Mucosa of descending colon (tissue), 3 donors: ENCODE results near the gene FHIT. TPM values are rescaled to one million over a fixed set of nuclear protein-coding genes. Genes with fewer than 3 reads are reported as not detected.

Experiments
- ATAC-seq: fragments of 200-7000 bp; cut with Tn5 transposase; one replicate; pipeline ENCODE4 v1.9.1; 2020; ENCODE audit warnings: mild to moderate bottlenecking, moderate library complexity
- DNase-seq, 3 donors: peaks; one replicate each; pipeline ENCODE4 v3.0.0-alpha.2; 2020
- H3K36me3 ChIP-seq: fragments of 200-600 bp; one replicate; pipeline ENCODE4 v1.8.0; 2021; ENCODE audit warnings: low read depth, mild to moderate bottlenecking
- H3K4me1 ChIP-seq: fragments of 200-600 bp; one replicate; pipeline ENCODE4 v1.8.0; 2021; ENCODE audit warnings: low read depth, mild to moderate bottlenecking
- H3K4me3 ChIP-seq: fragments of 200-600 bp; one replicate; pipeline ENCODE4 v1.8.0; 2021; ENCODE audit warnings: mild to moderate bottlenecking
- H3K9me3 ChIP-seq: fragments of 200-600 bp; one replicate; pipeline ENCODE4 v1.8.0; 2021; ENCODE audit warnings: mild to moderate bottlenecking
- intact Hi-C, 2 donors: fragments of 100-400 bp; cut with DNase I in 1 of 2; cut with micrococcal nuclease in 1 of 2; formaldehyde crosslinking; loops; one replicate each; pipeline versions ENCODE4 v1.11.0 to v1.11.1; 2022; cut with DNase I, micrococcal nuclease
- total RNA-seq, 3 donors: library from RNA; stranded (reverse); fragmentation: NEBNext Ultra II Directional in 2 of 3; extraction: Animal tissue kit (Norgen Biotek cat#: 25700) in 2 of 3; gene quantifications; one replicate each; pipeline versions ENCODE4 v1.2.1 to v1.2.4, GENCODE V29; 2021 to 2023
- TF ChIP-seq, protein P1 (sequence below): fragments of 200-600 bp; IDR thresholded peaks from one replicate; pipeline ENCODE4 v1.8.0; 2022; ENCODE audit warnings: antibody characterized with exemption, mild to moderate bottlenecking
- donor health status: DM: no; HTN: no; CAD: no; lungs with moderate emphysema.
- donor health status: DM: no; HTN: no; CAD: no.
- donor health status: DM: no; HTN: yes; CAD: no.

Gene FHIT
- total RNA-seq, 3 donors from 2014 or later, result 8.9 to 20.7 (median 18.6) TPM

DNA sequence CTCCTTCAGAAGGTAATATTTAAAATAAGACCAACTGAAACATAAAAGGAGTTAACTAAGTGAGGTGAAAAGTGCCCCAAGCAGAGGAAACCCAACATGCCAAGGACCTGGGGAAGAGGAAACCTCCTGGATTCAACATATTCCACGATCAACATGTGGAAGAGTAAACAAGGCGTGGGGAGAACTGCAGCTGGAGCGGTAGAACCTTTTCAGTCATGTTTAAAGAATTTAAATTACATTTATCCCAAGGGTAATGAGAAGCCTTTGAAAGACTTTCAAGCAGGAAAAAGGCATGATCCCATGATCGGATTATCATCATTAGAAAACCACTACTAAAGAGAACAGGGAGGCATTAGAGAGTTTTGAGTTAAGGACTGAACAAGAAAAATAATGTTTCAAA is 330.7 kb downstream of the FHIT start:
- ATAC-seq (no peak), DNase-seq (no peak)
- Histone ChIP-seq H3K36me3 (no peaks in the 10 kb centered on the region), H3K4me1 (no peaks in the 10 kb centered on the region), H3K9me3 (no peaks in the 10 kb centered on the region), H3K4me3 (no peak overlapping the region)
- TF ChIP-seq, protein P1, sequence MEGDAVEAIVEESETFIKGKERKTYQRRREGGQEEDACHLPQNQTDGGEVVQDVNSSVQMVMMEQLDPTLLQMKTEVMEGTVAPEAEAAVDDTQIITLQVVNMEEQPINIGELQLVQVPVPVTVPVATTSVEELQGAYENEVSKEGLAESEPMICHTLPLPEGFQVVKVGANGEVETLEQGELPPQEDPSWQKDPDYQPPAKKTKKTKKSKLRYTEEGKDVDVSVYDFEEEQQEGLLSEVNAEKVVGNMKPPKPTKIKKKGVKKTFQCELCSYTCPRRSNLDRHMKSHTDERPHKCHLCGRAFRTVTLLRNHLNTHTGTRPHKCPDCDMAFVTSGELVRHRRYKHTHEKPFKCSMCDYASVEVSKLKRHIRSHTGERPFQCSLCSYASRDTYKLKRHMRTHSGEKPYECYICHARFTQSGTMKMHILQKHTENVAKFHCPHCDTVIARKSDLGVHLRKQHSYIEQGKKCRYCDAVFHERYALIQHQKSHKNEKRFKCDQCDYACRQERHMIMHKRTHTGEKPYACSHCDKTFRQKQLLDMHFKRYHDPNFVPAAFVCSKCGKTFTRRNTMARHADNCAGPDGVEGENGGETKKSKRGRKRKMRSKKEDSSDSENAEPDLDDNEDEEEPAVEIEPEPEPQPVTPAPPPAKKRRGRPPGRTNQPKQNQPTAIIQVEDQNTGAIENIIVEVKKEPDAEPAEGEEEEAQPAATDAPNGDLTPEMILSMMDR, result no peak
- intact Hi-C loops, result no loop called here

DNA sequence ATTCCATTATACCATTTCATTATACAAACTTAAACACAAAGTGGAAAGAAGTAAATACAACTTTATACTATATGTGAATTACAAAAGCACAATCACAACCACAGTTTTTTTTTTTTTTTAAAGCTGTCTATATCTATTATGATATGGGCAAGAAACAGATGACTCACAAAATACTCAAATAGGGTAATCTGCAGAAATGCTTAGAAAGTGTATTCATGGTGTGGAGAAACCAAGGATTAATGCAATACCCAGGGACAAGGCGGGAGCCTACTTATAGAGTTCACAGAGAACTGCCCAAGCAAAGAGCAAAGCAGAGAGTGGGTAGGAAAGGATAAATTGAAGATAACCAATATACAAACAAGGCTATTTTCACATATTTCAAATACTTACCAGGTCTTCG is 332.0 kb downstream of the FHIT start:
- ATAC-seq (no peak), DNase-seq (no peak)
- Histone ChIP-seq H3K36me3 (no peaks in the 10 kb centered on the region), H3K4me3 (no peak overlapping the region), H3K9me3 (no peaks in the 10 kb centered on the region), H3K4me1 (no peaks in the 10 kb centered on the region)
- TF ChIP-seq, protein P1, result no peak
- intact Hi-C loops, result no loop called here

DNA sequence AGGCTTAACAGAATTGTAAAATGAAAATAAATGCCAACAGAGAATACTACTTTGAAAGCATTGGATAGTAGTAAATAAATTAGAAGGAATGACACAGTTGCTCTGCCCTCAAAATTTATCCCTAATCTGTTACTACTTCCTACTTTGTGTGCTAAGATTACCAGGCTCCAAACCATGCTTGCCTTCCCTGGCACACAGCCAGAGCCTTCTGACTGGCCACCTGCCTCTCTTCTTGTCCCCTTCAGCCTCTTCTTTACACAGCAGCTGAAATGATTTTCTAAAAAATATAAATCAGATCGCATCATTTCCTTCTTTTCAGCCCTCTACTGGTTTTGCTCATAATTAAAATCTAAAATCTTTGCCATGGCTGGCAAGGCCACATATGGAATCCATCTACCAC is 334.1 kb downstream of the FHIT start:
- H3K4me1 ChIP-seq, result no peaks in the 10 kb centered on the region
- intact Hi-C loops, result no loop called here

DNA sequence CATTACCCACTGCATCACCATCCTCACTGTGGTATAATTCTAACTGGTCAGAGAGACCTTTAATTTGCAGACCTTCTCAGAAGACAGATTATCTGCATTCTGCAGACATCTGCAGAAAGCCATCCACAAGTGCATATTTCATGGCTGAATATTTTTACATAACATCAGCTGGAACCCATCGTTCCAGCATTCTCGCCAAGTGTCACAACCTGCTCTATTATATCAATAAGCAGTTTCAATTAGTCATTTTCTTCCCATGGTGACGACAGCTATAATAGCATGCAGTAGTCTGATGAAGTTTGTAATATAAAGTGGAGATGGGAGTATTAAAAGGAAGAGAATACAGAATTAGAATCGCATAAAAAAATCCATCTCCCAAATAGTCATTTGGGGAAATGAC is 334.7 kb downstream of the FHIT start:
- DNase-seq, result no peak
- no peak for ATAC-seq
- Histone ChIP-seq H3K4me1 (no peaks in the 10 kb centered on the region), H3K9me3 (no peaks in the 10 kb centered on the region), H3K36me3 (no peaks in the 10 kb centered on the region), H3K4me3 (no peak overlapping the region)
- intact Hi-C loops, result no loop called here
- TF ChIP-seq, protein P1, result no peak

More for the DNA sequence above, 334.1 kb downstream of the FHIT start:
- no peaks in the 10 kb centered on the region for H3K36me3 ChIP-seq
- DNase-seq (peak in 1 of 3 donors; percentile 20), ATAC-seq (no peak)
- no peaks in the 10 kb centered on the region for H3K9me3 ChIP-seq
- no peak overlapping the region for H3K4me3 ChIP-seq
- TF ChIP-seq, protein P1, result no peak

DNA sequence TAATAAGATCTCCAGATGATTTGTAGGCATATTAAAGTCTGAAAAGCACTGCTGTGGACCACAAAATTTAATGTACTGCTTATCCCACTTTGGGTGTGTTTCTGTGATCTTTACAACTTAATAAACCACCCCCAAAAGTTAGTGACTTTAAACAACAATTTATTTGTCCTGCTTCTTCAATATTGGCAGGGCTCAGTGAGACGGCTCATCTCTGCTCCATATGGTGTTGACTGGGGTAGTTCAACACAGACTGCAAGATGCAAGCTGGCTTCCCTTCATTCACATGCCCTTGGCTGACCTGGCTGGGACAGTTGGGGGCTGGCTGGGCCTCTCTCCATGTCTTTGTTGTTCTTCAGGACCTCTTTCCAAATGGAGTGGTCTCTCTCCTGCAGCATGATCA is 337.8 kb downstream of the FHIT start:
- TF ChIP-seq, protein P1, result no peak
- H3K4me1 ChIP-seq, result no peaks in the 10 kb centered on the region
- H3K9me3 ChIP-seq, result no peaks in the 10 kb centered on the region
- H3K36me3 ChIP-seq, result no peaks in the 10 kb centered on the region
- no peak overlapping the region for H3K4me3 ChIP-seq
- intact Hi-C loops, result no loop called here
- ATAC-seq, result no peak
- DNase-seq, result no peak

DNA sequence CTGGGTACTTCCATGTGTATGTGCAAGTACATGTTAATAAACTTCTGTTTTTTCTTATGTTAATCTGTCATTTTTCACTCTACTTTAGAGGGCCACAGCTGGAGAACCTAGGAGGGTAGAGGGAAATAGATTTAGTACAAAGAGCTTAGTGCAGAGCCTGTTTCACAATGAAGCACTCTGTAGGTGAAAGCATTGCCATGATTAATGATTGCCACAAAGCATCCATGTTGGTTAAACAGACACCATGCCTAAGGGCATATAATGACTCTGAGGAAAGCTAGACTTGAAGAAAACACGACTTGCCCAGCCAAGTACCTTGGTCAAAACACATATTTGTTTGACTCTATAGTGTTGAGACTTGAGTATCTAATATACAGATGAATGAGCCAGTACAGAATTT is 338.4 kb downstream of the FHIT start:
- Histone ChIP-seq H3K36me3 (no peaks in the 10 kb centered on the region), H3K4me3 (no peak overlapping the region), H3K4me1 (no peaks in the 10 kb centered on the region), H3K9me3 (no peaks in the 10 kb centered on the region)
- DNase-seq (no peak), ATAC-seq (no peak)
- TF ChIP-seq, protein P1, result no peak
- intact Hi-C loops, result no loop called here
